Spleen (tissue), 7 donors: ENCODE measurements around the gene HNF1B.

Experiments used
- CTCF ChIP-seq, 11 experiments: fragments of 200-600 bp in 7 of 11; fragments of 450-650 bp in 4 of 11; sonication (generic) in 4 of 11; IDR thresholded peaks in 8 of 11; conservative IDR thresholded peaks in 3 of 11; 1 replicate in 7 of 11; 2 replicates in 4 of 11; pipeline versions ENCODE4 v1.4.0 to v1.8.0; 2016 to 2021; ENCODE audit warnings: antibody characterized with exemption in 11 of 11, inconsistent platforms in 4 of 11, mild to moderate bottlenecking in 1 of 11
- POLR2A ChIP-seq, 3 donors: fragments of 450-650 bp; IDR thresholded peaks; one replicate each; pipeline ENCODE4 v1.5.1; 2017; ENCODE audit warnings: antibody characterized with exemption in 3 of 3, mild to moderate bottlenecking in 1 of 3
- POLR2AphosphoS5 ChIP-seq, 3 donors: sonication (generic); formaldehyde crosslinking; IDR thresholded peaks; one replicate each; pipeline ENCODE4 v1.5.1; 2017; ENCODE audit warnings: antibody characterized with exemption in 3 of 3
- donor health status: DM: no; HTN: no; CAD: no; lungs with moderate emphysema.
- donor health status: DM: no; HTN: no; CAD: no.
- donor health status: DM: no; HTN: no; CAD: no.

- TF ChIP-seq CTCF (IDR thresholded peaks at IDR 0.05 in 8 of 11, conservative IDR thresholded peaks at IDR 0.05 in 3 of 11) (peak; percentile 28 to 75 (median 58)), POLR2AphosphoS5 (IDR thresholded peaks at IDR 0.05) (no peak), POLR2A (IDR thresholded peaks at IDR 0.05) (no peak)
Observed at GRCh38 chr17:37701496-37701898, 43.4 kb downstream of the HNF1B start.
